ES-I3 (cell line): ENCODE results near the gene CCDC85C.

Experiments used
- H3K36me3 ChIP-seq: 2 replicates; pipeline ENCODE4 v1.6.1; 2013; ENCODE audit warnings: mild to moderate bottlenecking, low read length, control low read depth, moderate library complexity; ENCODE audit not compliant: insufficient read depth
- H3K4me1 ChIP-seq: 2 replicates; pipeline ENCODE4 v1.6.1; 2013; ENCODE audit warnings: mild to moderate bottlenecking, control low read depth, low read length; ENCODE audit not compliant: insufficient read depth
- H3K9ac ChIP-seq: 2 replicates; pipeline ENCODE4 v1.6.1; 2013; ENCODE audit warnings: low read depth, mild to moderate bottlenecking, low read length, moderate library complexity
- H3K9me3 ChIP-seq: 2 replicates; pipeline ENCODE4 v1.6.1; 2013; ENCODE audit warnings: mild to moderate bottlenecking, low read length, moderate library complexity; ENCODE audit not compliant: control insufficient read depth, insufficient read depth

The CCDC85C gene

GRCh38 chr14:99522934-99523703, 80.9 kb downstream of the CCDC85C start:
- no peaks in the 10 kb centered on the region for H3K9me3 ChIP-seq
- H3K9ac ChIP-seq = no peak overlapping the region
- H3K36me3 ChIP-seq = no peaks in the 10 kb centered on the region
- H3K4me1 ChIP-seq = peaks cover 40% of the 10 kb centered on the region

- no peak overlapping the region for H3K9ac ChIP-seq
- peaks cover 40% of the 10 kb centered on the region for H3K4me1 ChIP-seq
- no peaks in the 10 kb centered on the region for H3K36me3 ChIP-seq
Measured at GRCh38 chr14:99522457-99522891, 81.5 kb downstream of the CCDC85C start.

GRCh38 chr14:99522025-99522401, 82.0 kb downstream of the CCDC85C start:
- H3K9ac ChIP-seq = no peak overlapping the region
- H3K36me3 ChIP-seq = no peaks in the 10 kb centered on the region
- no peaks in the 10 kb centered on the region for H3K9me3 ChIP-seq
- peaks cover 40% of the 10 kb centered on the region for H3K4me1 ChIP-seq

More at GRCh38 chr14:99522457-99522891, 81.5 kb downstream of the CCDC85C start:
- no peaks in the 10 kb centered on the region for H3K9me3 ChIP-seq

- no peak overlapping the region for H3K9ac ChIP-seq
- no peaks in the 10 kb centered on the region for H3K36me3 ChIP-seq
- no peaks in the 10 kb centered on the region for H3K9me3 ChIP-seq
- H3K4me1 ChIP-seq = peaks cover 40% of the 10 kb centered on the region
Measured at GRCh38 chr14:99521176-99522024, 82.6 kb downstream of the CCDC85C start.

GRCh38 chr14:99520571-99521081, 83.4 kb downstream of the CCDC85C start:
- Histone ChIP-seq H3K4me1 (peaks cover 40% of the 10 kb centered on the region), H3K9me3 (no peaks in the 10 kb centered on the region)

GRCh38 chr14:99519931-99520421, 84.0 kb downstream of the CCDC85C start:
- H3K9ac ChIP-seq = no peak overlapping the region
- H3K9me3 ChIP-seq = no peaks in the 10 kb centered on the region
- peaks cover 36% of the 10 kb centered on the region for H3K4me1 ChIP-seq
- H3K36me3 ChIP-seq = no peaks in the 10 kb centered on the region

More at GRCh38 chr14:99520571-99521081, 83.4 kb downstream of the CCDC85C start:
- Histone ChIP-seq H3K36me3 (no peaks in the 10 kb centered on the region), H3K9ac (no peak overlapping the region)

- H3K9me3 ChIP-seq = no peaks in the 10 kb centered on the region
- no peak overlapping the region for H3K9ac ChIP-seq
- peaks cover 30% of the 10 kb centered on the region for H3K4me1 ChIP-seq
- no peaks in the 10 kb centered on the region for H3K36me3 ChIP-seq
Measured at GRCh38 chr14:99519347-99519881, 84.6 kb downstream of the CCDC85C start.

GRCh38 chr14:99518441-99519346, 85.3 kb downstream of the CCDC85C start:
- Histone ChIP-seq H3K36me3 (no peaks in the 10 kb centered on the region), H3K9me3 (no peaks in the 10 kb centered on the region), H3K9ac (no peak overlapping the region), H3K4me1 (peaks cover 24% of the 10 kb centered on the region)

GRCh38 chr14:99517643-99518381, 86.2 kb downstream of the CCDC85C start:
- no peak overlapping the region for H3K9ac ChIP-seq
- H3K36me3 ChIP-seq = no peaks in the 10 kb centered on the region; the same call in 1 of the 2 replicates
- H3K4me1 ChIP-seq = peaks cover 16% of the 10 kb centered on the region
- no peaks in the 10 kb centered on the region for H3K9me3 ChIP-seq

- Histone ChIP-seq H3K9me3 (no peaks in the 10 kb centered on the region), H3K36me3 (no peaks in the 10 kb centered on the region; the same call in none of the 2 replicates), H3K4me1 (peaks cover 8% of the 10 kb centered on the region), H3K9ac (no peak overlapping the region)
Measured at GRCh38 chr14:99516871-99517642, 87.0 kb downstream of the CCDC85C start.

- H3K9ac ChIP-seq = no peak overlapping the region
- peaks cover 7% of the 10 kb centered on the region for H3K4me1 ChIP-seq
- no peaks in the 10 kb centered on the region; the same call in none of the 2 replicates for H3K36me3 ChIP-seq
- H3K9me3 ChIP-seq = no peaks in the 10 kb centered on the region
Measured at GRCh38 chr14:99516156-99516870, 87.7 kb downstream of the CCDC85C start.
